GM21381 (cell line): Measurements from ENCODE around the gene ADIPOR2.
"Not testable (repeated sequence)": the region's sequence is repeated elsewhere in the genome, so short reads cannot be mapped to it uniquely, and the experiment has no call there.

ENCODE experiments used
- ATAC-seq: cut with Tn5 transposase; IDR thresholded peaks from one replicate; pipeline ENCODE4 v1.9.1; 2021; ENCODE audit warnings: mild to moderate bottlenecking, moderate library complexity; ENCODE audit not compliant: unreplicated experiment

The ADIPOR2 gene

DNA sequence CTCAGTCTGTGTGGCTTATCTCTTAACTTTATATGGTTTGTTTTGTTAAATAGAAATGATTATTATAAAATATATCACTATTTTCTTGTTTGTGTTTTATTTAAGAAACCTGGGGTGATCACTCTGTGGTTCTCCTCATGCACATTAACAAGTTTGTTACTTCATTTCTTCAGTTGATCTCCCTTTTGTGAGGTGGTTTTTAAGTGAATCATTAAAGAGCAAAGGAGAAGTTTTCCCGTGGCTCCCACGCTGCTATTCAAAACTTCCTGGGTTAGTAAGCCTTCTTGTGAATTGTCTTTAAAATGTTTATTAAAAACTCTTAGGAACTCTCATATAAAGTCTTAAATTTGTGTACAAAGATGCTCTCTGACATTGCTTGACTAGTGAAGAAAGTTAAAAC lies 11.8 kb downstream of the ADIPOR2 start:
- ATAC-seq = no peak

DNA sequence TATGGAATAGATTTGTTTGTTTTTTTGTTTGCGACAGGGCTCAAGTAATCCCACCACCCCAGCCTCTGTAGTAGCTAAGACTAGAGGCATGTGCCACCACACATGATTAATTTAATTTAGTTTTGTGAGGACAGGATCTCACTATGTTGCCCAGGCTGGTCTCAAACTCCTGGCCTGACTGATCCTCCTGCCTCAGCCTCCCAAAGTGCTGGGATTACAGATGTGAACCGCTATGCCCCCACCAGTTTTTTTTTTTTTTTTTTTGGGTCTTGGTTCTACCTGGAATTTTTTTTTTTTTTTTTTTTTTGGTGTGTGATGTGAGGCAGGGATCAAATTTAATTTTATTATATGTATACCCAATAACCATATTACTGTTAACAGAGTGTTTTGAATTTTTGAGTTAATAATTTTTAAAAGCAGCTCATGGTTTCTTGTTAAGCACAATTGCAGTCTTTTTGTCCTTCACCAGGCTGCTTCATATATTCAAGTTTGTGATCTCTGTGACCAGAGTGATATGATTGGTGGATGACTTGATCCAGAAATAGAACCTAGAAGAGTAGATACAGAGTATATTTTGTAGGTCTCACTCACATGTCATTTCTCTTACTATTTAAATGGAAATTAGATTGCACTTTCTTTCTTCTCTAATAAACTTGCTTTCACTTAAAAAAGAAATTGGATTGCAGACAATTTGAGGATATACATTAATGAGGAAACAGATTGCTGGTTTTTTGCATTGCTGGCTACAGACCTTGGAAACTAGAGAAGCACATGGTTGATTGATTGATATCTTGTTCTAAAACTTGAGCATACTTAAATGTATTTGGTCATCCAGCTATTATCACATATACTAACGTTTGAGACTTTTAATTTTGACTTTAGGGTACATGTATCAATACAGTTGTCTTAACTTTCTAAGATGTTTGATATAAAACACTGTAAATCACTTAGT lies 13.2 kb downstream of the ADIPOR2 start:
- ATAC-seq = no peak

DNA sequence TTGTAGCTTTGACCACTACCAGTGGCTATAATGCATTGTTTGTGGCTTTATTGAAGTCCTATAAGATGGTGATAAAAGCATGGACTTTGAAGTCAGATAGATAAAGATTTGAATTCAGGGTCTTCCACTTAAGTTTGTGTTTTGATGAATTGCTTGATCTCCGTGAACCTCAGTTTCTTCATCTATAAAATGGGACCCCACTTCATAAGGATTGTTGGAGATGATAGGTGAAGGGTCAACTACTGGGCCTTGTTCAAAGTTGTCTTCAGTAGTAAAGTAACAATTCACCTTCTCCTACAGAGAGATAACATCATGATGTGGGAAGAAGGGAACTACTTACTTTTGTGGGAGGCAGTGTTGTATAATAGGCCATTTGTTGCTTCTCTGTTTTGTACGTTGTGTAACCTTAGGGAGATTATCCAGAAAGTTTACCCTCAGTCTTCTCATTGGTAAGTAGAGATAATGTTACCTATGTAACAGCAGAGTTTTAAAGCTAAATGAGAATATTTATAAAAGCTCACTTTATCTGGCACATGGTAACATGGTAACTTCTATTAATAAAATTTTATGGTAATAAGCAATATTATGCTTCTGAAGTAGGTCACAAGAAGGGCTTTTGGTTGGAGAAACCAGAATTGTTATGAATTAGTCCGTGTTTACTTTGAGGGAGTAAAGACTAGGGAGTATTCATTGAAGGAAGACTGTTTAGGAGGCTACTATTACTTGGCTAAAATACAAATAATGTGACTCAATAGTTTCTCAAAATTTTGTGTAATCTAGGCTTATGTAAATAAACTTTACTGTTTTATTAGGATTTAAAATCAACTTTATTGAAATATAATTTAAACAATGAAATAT lies 15.1 kb downstream of the ADIPOR2 start:
- ATAC-seq = no peak

DNA sequence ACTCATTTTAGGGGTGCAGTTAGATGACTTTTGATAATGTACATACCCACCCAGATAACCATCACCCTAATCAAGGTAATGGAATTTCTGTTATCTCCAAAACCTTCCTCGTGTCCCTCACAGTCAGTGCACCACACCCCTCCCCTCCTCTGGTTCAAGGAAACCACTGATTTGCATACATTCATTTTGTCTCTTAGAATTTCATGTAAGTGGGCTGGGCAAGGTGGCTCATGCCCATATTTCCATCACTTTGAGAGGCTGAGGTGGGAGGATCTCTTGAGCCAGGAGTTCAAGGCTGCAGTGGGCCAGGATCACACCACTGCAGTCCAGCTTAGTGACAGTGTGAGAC lies 15.7 kb downstream of the ADIPOR2 start:
- ATAC-seq = no peak

DNA sequence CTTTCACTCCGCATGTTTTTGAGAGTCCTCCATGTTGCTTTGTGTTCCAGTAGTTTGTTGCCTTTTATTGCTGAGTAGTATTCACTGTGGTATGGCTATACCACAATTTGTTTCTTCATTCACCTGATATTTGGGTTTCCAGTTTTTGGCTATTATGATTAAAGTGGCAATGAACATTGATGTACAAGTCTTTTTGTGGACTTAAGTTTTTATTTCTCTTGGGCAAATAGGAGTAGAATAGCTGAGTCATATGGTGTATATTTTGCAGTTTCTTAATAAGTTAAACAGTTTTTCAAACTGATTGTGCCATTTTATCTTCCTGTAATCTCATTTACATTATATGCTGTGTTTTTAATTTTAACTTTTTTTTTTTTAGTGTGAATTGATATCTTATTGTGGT lies 16.2 kb downstream of the ADIPOR2 start:
- ATAC-seq = no peak

DNA sequence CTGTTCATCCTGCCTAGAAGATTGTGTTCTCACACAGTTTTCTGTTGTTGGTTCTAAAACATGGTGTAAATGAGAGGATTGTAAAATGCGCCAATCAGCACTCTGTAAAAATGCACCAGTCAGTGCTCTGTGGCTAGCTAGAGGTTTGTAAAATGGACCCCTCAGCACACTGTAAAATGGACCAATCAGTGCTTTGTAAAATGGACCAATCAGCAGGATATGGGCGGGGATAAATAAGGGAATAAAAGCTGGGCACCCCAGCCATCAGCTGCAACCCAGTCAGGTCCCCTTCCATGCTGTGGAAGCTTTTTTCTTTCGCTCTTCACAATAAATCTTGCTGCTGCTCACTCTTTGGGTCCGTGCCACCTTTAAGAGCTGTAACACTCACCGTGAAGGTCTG lies 19.1 kb downstream of the ADIPOR2 start:
- ATAC-seq = not testable (repeated sequence)

DNA sequence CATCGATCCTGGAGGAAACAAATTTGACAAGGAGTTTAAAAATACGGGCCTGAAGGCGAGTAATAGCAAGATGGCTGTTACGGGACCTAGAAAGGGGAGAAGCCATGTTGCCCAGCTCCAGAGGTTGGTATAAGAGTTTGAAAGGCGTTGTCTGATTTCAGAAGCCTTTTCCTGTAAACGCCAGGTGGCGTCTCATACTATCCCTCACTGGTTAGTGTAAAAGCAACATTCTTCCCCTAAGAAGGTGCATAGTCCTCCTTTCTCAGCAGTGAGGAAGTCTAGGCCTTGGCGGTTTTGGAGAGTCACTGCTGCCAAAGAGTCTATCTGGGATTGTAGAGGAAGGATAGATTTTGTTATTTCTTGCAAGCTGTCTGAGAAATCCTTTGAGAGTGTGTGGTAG lies 20.0 kb downstream of the ADIPOR2 start:
- not testable (repeated sequence) for ATAC-seq

DNA sequence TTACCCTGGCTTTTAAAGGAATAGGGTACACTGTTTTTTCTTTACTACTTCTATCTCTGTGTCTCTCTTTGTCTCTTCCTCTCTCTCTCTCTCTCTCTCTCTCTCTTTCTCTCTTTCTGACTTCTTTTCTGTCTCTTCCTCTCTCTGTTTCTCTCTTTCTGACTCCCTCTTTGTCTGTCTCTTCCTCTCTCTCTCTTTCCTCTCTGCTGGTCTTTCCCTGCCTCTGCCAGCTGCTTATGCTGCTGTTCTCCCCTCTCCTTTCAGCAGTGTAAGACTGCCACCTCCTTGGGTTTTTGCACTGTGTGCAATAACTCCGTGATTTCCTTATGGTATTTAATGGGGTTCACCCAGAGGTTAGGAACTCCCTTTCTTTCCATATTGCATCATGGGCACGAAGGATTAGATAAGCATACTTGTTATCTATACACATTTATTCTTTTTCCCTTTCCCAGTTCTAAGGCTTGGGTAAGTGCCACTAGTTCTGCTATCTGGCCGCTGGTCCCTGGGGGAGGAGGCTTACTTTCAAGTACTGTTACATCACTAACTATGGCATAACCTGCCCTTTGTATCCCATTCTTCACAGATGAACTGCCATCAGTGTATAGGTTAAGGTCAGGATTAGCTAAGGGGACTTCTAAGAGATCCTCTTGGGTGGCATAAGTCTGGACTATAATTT lies 20.8 kb downstream of the ADIPOR2 start:
- not testable (repeated sequence) for ATAC-seq

DNA sequence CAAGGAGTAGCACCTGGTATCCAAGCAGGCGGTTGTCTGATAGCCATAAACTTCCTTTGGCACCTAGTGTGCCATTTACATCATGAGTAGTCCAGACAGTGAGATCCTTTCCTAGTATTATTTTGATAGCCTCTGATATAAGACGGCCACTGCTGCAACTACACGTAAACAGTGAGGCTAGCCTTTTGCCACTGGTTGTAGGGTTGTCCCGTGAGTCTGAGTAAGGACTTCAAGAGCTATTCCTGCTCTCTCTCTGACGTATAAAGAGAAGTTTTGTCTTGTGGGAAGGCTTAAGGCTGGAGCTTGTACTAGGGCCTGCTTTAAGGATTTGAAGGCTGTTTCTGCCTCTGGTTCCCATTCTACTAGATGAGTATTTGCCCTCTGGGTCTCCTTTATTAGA lies 21.4 kb downstream of the ADIPOR2 start:
- ATAC-seq = not testable (repeated sequence)

DNA sequence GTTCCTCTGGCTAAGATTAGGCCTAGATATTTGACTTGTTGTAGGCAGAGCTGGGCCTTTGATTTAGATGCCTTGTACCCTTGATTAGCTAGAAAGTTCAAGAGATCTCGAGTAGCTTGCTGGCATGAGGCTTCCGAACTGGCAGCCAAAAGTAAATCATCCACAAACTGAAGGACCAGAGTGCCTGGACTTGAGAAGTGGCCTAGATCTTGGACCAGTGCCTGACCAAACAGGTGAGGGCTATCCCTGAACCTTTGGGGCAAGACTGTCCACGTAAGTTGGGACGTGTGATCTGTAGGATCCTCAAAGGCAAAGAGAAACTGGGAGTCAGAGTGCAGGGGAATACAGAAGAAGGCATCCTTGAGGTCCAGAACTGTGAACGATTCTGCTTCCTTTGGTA lies 22.0 kb downstream of the ADIPOR2 start:
- not testable (repeated sequence) for ATAC-seq

DNA sequence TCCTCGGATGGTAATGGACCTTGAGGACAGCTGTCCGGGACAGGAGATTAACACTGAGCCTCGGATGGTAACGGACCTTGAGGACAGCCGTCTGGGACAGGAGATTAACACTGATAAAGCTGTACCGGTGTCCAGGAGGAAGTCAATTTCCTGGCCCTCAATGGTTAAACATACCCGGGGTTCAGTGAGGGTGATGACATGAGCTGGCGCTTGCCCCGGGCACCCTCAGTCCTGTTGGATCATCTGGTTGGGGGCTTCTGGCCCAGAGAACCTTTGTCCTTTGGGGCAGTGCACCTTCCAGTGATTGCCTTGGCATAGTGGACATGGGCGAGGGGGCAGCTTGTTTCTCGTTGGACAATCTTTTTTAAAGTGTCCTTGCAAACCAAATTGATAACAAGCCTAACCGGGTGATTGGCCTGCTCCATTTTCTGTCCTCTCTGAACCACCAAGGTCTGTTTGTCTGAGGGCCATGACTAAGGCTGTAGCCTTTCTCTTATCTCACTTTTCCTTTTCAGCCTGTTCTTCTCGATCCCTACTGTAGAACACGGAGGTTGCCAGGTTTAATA lies 23.0 kb downstream of the ADIPOR2 start:
- ATAC-seq = not testable (repeated sequence)

DNA sequence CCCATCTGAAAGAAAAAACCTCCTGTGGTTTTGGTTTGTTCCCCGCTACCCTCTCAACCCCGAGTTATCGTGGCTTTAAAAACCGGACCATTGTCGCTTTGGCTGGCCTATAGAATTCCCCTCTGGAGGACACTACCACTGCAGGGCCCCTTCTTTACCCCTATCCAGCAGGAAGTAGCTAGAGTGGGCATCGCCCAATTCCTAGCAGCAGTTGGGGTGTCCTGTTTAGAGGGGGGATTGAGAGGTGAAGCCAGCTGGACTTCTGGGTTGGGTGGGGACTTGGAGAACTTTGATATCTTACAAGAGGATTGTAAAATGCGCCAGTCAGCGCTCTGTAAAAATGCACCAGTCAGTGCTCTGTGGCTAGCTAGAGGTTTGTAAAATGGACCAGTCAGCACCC lies 24.6 kb downstream of the ADIPOR2 start:
- ATAC-seq = not testable (repeated sequence)

DNA sequence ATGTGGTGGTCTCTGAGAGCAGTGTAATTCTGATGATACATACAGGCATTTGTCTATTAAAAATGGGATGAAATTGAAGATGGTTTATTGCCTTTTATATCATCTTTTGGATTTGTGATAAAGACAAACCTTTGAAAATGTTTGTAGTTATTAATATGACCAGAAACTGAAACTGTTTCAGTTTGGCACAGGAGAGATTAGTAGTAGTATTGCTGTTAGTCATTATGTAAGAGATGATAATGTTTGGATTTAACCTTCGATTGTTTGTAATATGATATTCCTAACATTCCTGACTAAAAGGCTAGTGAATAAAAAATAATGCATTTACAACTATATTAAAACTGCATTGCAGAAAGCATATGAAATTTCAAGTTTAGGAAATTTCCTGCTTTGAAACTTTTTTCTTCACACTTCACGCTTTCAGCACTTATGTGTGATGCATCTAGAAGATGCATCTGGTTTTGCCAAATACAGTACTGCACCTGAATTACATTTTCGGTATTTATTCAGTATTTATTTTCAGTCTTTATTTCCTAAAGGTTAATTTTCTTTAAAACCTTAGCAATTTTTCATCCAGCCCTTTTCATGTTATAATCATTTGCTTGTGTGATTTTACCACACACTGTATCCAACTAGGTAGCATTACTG lies 25.5 kb downstream of the ADIPOR2 start:
- ATAC-seq = no peak

DNA sequence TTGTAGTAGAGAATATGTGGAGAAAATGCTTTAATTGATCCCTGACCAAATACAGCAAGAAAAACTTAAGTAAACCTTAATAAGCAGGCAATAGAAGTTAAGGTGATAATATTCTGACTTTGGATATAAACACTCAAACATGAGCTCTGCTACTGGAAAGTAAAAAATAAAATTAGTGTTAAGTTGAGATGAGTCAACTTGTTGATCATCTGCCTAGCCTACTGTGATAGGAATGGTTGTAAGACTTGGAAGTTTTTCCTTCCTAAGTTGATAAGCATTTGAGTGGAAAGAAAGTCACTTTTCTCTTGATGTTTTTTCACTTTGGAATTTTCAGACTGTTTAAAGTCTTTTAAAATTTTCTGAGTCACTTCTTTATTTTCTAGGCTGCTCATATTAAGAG lies 26.0 kb downstream of the ADIPOR2 start:
- no peak for ATAC-seq

DNA sequence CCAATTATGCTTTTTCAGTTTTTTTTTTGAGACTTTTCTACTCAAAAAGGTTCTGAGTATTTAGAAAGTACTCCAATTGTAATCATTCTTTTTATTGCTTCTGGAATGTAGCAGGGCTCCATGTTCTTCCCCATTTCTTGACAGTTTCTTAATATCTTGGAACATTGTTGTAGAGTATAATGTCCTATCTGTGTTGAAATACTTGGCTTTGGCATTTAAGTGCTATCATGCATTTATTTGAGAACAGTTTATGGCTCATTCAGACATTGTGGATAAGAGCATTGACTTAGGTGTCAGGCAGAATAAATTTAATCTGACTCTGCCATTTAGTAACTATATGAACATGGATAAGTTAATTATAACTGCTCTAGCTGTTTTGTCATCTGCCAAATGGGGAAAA lies 28.3 kb downstream of the ADIPOR2 start:
- ATAC-seq = no peak

DNA sequence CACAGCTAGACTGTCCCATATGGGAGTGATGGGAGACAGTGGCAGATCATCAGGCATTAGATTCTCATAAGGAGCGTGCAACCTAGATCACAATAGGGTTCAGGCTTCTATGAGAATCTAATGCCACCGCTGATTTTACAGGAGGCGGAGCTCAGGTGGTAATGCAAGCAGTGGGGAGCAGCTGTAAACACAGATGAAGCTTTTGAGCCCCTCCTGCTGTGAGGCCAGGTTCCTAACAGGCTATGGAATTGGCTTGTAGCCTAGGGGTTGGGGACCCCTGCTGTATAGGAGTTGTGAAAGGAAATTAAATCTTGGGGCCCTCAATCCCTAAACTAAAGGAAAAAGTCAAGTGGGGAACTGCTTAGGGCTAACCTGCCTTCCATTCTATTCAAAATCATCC lies 29.6 kb downstream of the ADIPOR2 start:
- no peak for ATAC-seq

DNA sequence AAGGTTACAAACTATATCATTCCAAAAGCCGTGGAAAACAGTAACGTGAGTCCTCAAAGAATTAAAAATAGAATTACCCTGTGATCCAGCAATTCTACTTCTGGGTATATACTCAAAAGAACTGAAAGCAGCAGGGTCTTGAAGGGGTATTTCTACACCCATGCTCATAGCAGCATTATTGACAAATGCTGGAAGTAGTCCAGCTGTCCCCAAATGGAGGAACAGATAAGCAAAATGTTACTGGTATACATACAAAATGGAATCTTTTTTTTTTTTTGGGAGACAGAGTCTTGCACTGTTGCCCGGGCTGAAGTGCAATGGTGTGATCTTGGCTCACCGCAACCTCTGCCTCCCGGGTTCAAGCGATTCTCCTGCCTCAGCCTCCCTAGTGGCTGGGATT lies 32.9 kb downstream of the ADIPOR2 start:
- ATAC-seq = no peak

DNA sequence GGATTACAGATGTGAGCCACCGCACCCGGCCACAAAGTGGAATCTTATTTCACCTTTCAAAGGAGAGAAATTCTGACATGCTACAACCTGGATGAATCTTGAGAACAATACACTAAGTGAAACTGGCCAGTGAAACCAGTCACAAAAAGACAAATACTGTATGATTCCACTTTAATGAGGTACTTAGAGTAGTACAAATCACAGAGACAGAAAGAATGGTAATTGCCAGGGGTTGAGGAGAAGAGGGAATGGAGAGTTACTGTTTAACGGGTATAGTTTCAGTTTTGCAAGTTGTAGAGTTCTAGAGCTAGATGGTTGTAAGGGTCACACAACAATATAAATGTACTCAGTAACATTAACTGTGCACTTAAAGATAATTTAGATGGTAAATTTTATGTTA lies 33.4 kb downstream of the ADIPOR2 start:
- no peak for ATAC-seq

DNA sequence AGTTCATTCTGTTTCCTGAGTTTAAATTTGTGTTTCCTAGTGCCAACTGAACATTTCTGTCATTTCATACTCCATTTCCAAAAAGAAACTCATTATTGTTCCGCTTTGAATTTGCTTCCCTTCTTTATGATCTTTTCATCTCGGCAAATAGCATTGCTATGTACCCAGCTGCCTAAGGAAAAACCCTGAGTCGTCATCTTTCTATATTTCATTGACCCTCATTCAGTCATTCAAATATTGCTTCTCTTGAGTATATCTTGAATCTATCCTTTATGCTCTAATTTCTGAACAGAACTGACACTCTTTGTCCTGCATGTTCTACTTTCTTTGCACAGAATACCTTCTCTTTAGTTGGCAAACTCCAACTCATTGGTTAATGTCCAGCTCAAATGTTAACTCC lies 35.9 kb downstream of the ADIPOR2 start:
- no peak for ATAC-seq

DNA sequence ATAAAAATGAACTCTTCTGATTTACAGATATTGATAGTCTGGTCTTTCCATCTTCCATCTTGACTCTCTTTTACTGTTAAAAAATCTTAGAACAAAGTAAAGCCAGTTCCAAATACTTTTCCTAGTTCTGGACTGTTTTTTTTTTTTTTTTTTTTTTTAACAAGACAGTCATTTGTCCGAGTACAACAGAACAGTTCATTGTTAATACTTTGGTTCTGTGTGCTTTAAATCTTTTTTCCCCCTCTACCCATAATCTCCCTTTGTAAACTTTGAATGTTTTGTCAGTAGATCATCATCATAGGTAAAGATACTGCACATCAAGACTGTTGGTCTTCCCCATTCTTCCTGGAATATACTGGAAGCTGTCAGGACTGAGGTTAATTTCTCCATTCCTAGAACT lies 38.0 kb downstream of the ADIPOR2 start:
- ATAC-seq = no peak
